HG02870 (cell line): ENCODE measurements around the gene C1orf116.

ENCODE experiments used
- ATAC-seq: cut with Tn5 transposase; IDR thresholded peaks from one replicate; pipeline ENCODE4 v1.9.1; 2021; ENCODE audit warnings: mild to moderate bottlenecking, moderate library complexity; ENCODE audit not compliant: unreplicated experiment

The C1orf116 gene

GRCh38 chr1:207032528-207033017, at the start of gene C1orf116:
Gene C1orf116, minus strand, starts transcription at chr1:207032756. Its CDS starts 5,158 bp downstream, at chr1:207027598.
- ATAC-seq: no peak

- no peak for ATAC-seq
Observed at GRCh38 chr1:207081806-207082205, 49.2 kb upstream of the C1orf116 start.

GRCh38 chr1:207081088-207081487, 48.5 kb upstream of the C1orf116 start:
- ATAC-seq: no peak

- no peak for ATAC-seq
Observed at GRCh38 chr1:207079706-207080241, 47.2 kb upstream of the C1orf116 start.

- ATAC-seq: no peak
Observed at GRCh38 chr1:207078578-207079132, 46.1 kb upstream of the C1orf116 start.

GRCh38 chr1:207077470-207078377, 45.2 kb upstream of the C1orf116 start:
- no peak for ATAC-seq

DNA sequence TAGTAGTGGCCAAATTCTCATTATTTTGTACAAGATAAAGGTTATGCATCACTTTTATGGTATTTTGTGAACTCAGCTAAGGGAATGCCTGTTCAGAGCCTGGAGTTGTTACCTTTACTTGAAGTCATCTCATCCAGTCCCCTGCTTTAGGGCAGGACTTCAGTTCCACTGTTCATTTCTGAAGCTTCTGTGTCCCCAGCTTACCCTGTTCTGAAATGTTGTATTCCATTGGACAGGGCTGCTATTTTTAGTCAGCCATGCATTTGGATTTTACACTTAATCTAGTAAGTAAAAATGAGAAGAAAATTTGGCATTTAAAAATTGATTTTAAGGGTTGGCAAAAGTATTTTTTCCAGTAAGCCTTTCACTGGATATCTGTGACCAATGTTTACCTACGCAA, 44.5 kb upstream of the C1orf116 start:
- no peak for ATAC-seq

GRCh38 chr1:207076181-207076955, 43.8 kb upstream of the C1orf116 start:
- ATAC-seq: no peak

DNA sequence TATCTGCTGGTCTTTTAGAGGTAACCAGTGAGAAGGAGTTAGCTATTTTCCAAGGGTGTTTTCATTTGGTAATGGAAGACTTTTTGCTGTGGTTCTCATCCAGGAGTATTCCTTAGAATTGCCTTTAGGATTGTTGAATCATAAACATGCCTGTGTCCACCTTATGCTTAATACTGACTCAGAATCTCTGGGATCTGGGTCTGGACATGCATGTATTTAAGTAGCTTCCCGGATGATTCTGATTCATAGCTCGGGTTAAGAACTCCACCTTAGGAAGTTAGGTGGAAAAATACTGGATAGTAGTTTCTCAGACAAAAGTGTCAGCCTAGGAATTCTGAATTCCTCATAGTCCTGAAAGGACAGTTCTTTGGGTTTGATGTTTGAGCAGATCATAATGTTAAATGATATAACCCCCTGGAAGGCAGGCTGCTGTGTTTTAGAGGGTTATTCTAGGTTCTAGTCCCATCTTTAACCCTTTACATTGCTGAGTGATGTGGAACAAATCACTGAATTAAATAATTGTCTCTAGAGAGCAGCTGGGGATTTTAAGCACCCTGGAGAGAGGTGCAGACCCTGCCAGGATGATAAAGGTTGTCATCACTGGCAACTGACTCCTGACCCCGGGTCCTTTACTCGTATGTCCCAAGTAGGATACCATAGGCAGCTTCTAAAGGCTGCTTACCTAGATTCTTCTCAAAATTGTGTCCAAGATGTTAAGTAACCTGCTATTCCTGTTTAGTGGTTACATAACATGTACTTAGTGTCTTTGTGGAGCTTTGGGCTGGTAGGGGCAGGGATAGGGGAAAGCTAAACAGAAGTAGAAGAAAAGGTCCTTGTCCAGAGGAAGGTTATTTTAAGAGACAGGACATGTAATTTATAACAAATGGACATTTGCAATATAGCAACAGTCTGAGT, 41.6 kb upstream of the C1orf116 start:
- no peak for ATAC-seq

GRCh38 chr1:207072233-207072632, 39.7 kb upstream of the C1orf116 start:
- ATAC-seq: no peak

GRCh38 chr1:207071426-207071825, 38.9 kb upstream of the C1orf116 start:
- ATAC-seq: no peak

GRCh38 chr1:207070811-207071210, 38.3 kb upstream of the C1orf116 start:
- no peak for ATAC-seq

DNA sequence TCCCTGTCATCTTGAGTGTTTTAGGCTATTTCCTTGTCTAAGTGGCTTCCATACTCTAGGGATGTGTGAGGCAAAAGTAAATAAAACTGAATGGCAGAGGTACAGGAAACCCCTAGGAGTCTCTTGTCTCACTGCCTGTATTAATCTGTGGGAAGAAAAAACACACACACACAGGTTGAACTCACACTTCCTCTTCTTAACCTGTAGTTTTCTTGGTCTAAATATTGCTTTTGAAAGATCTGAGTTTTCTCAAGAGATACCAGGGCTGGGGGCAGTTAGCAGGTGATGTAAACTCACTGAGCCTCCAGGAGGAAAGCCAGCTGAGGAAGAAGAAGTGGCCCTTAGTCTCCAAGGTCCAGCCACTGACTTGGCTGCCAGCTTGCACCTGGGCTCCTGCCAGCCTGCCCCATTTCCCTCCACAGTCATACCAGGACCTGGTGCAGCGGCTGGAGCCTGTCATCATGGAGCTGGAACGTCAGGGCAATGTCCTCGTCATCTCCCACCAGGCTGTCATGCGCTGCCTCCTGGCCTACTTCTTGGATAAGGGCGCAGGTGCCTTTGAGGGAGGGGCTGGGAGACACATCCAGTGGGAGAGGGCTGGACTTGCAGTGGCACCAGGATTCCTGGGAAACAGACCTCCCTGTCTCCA, 37.4 kb upstream of the C1orf116 start:
- ATAC-seq: no peak

- ATAC-seq: no peak
Observed at GRCh38 chr1:207069061-207069460, 36.5 kb upstream of the C1orf116 start.

GRCh38 chr1:207067665-207068064, 35.1 kb upstream of the C1orf116 start:
- ATAC-seq: no peak

GRCh38 chr1:207067185-207067584, 34.6 kb upstream of the C1orf116 start:
- no peak for ATAC-seq

GRCh38 chr1:207064561-207064960, 32.0 kb upstream of the C1orf116 start:
- ATAC-seq: no peak

DNA sequence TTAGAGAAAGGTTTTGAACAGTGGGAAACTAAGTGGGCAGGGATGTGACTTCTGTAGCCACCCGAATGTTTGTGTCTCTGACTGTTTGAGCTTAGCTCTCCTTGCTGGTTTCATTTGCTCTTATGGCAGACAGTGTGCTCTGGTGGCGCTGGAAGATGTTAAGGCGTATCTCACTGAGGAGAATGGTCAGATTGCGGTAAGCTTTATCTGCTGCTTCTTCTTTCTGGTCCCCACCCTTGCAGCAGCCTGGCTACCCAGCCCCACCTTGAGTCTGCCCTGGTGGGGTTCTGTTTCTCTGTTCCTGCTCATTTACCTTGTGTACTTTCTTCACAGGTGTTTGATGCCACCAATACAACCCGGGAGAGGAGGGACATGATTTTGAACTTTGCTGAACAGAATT, 30.5 kb upstream of the C1orf116 start:
- no peak for ATAC-seq

- no peak for ATAC-seq
Observed at GRCh38 chr1:207062058-207062457, 29.5 kb upstream of the C1orf116 start.

DNA sequence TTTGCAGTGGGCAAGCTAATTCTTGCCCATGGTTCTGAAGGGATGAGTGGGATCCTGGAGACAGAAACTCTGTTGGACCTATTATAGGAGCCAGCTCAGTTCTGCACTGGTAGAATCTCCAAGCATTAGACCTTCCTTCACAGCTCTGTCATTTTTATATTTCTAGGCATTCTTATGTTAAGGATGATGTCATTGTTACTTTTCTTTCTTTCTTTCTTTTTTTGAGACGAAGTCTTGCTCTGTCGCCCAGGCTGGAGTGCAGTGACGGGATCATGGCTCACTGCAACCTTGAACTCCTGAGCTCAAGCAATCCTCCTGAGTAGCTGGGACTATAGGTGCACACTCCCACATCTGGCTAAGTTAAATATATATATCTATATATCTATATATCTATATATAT, 28.0 kb upstream of the C1orf116 start:
- no peak for ATAC-seq
